Activated CD4-positive, alpha-beta T cell treated with anti-CD3 and anti-CD28 coated beads, Interleukin-2, amount 50 U/mL, for 24 hours (primary cell): ENCODE results near the gene FGGY.
"Not testable (repeated sequence)": the region's sequence is repeated elsewhere in the genome, so short reads cannot be mapped to it uniquely, and the experiment has no call there.

Experiments used
- DNase-seq, 2 donors: peaks; one replicate each; pipeline ENCODE4 v3.0.0-alpha.2; 2020; ENCODE audit warnings: low read depth in 1 of 2, low spot score in 1 of 2

Gene FGGY

DNA sequence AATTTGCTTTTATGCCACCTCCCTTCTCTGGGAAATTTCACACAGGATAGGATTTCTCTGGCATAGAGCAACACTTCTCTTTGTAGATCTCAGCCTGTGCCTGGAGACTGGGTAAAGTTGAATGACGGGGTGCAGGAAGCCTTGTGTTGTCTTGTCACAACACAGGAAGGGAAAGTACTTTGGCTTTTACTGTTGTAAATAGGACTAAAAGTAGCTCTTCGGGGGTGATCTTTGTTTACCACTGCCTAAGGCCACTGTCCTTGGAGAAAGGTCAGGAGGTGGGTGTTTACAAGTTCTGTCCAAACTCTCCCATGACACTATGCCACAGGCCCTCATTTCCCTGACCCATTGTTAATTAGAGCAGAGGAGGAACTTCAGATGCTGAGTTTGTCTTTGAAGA is 139.7 kb downstream of the FGGY start:
- no peak for DNase-seq

DNA sequence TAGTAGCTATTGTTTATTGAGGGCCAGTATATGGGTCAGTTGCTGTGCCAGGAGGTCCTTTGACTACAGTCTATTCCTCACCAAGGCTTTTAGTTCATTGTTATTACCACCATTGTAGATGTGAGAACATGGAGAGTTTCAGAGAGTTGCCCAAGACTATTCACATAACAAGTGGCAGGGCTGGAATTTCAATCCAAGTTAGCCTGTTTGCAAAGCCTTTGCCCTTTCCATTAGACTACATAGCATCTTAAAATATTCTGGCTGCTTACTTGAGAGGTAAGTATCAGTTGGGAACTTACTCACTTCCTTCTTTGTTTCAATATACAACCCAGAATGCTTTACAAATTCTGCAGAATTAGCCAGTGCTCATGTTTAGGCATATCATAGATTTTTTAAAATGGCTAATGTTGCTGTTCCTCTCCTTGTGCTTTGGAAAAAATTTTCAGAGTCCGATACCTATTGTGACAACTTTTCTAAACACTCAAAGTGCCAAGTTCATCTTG is 141.2 kb downstream of the FGGY start:
- DNase-seq: no peak

DNA sequence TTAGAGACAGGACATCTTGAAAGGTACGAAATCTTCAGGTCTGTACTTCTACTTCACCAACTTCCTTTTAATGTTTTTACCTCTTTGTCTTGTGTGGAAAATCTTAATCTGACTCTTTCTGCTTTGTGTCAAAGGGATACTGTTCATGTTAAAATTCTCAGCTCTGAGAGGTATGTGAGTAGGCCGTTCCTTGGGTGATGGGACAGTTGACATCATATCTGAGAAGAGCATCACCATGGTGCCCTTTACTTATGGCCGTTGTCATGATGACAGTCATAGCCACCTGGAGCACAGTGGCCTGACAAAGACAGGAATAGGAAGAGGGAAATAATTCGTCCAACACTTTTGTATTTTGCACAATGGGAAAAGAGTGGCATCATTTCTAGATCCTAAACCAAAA is 145.6 kb downstream of the FGGY start:
- DNase-seq: no peak

DNA sequence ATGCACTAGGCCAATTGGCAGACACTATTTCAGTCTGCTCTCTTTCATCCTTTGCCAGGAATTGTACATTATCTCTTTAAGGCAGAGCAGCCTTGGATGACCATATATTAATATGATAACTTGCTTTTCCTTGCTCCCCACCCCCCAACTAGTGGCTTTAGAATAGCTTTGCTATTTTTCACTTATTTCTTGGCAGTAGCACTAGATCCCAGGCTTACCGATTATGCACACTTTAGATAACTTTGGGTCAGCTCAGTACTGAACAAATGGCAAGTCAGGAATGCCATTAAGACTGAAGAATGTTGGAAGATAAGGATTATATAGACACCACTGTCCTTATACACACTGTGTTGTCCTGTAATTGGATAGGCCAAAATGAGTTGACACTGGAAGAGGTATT is 146.4 kb downstream of the FGGY start:
- DNase-seq: no peak

DNA sequence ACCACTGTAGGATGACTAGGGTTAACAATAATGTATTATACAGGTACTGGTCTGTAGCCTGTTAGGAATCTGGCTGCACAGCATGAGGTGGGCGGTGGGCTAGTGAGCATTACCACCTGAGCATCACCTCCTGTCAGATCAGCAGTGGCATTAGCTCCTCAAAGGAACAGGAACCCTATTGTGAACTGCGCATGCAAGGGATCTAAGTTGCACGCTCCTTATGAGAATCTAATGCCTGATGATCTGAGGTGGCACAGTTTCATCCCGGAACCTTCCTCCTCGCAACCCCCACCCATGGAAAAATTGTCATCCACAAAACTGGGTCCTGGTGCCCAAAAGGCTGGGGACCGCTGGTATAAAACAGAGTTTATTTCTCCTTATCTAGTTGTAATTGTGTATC is 147.6 kb downstream of the FGGY start:
- DNase-seq: no peak

DNA sequence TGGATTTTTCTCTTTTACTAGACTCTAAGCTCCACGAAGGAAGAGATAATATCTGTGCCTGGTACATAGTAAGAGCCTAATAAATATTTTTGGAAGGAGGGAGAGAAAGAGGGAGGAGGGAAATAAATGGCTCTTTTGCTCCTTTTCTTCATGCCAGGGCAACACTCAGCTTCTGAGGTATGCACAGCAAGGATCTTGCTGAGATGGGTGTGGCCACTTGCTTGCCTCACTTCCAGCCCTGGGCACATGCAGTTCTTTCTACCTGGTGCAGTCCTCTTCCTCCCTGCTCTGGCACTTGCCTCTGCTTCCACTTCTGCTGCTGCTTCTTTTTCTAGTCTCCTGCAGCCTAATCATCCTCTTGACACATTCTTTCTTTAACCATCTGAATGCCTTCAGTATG is 148.1 kb downstream of the FGGY start:
- DNase-seq: no peak

DNA sequence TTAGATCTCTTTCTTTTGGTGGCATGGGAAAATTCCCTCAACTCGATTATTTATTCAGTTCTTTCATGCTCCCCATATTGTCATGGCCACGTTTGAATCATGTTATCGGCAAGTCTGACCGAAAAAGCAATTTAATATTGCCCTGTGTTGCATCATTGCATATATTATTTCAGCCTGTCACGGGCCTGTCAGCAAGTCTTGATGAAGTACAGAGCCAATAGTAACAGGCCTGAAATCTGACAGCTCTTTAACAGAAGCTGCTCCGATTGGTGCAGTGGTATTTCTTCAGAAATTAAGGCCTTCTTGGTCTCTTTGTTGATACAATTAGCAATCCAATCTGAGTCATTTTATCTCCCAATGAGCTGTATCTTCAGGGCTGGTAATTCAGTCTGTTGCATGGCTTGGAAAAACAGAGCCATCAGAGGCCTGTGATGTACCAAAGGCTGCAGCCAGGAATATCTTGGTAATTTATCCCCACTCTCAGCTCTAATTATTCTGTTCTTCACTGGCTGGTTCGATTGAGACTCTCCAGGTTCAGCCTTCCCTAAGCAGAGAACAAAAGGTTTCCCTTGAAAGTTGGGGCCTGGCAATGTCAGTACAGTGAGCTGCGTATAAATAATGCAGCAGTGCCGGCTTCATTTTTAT is 149.5 kb downstream of the FGGY start:
- no peak for DNase-seq

DNA sequence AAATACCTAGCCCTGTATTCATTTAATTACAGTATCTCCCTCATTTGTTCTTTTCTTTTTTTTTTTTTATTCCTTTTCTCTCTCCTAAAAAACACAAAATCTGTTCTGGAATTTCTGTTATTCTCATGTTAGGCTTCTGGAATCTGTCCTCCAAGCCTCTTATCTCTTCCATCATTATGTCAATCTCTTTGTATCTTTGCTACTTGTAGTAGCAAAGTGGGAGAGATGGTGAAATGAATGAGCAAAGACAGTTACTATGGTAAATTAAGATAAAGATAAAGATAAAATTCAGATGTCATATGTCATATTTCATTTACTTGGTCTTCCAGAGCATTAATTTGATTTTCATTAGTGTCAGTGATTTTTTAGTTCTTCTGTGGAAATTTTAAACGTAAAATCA is 155.1 kb downstream of the FGGY start:
- no peak for DNase-seq

DNA sequence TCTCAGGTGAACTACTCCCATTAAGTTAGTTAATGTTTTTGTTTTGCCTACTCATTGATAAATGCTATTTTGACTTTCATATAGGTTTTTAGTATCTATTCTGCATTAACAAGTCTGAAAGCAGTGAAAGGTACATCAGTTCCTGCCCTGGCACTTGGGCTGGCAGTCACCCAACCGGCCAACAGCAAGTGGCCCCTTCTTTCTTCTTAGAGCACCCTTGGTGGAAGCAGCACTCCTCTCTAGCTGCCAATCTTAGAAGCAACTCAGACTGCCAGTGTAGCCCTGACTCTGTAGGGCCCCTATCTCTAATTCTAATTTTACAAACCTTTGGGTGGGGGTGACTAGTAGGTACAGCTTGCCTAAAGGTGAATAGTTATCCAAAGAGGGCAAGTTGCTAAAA is 155.7 kb downstream of the FGGY start:
- no peak for DNase-seq

DNA sequence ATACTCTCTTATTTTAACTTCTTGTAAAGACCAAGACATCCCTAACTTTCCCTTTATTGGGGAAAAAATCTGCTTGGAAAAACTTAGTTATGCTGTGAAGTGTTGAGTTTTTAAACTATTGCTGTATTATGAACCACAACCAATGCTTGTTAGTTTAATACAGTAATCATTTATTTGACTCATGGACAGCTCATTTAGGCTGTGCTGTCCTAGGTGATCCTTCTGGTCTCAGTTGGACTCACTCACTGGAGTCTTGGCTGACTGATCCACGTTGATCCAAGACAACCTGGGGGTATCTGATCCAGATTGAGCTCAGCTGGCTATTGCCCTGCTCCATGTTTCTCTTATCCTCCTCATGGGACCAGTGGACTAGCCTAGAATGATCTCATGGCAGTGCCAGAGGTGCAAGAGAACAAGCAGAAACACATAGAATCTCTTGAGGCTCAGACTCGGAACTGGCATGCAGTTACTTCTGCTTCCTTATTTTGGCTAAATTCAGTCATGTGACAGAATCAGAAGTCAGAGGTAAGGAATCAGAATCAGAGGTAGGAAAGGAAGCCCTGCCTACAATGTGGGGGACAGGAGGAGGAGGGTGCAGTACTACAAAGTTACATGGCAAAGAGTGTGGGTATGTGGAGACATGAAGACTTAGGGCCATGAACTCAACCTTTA is 156.5 kb downstream of the FGGY start:
- DNase-seq: no peak

DNA sequence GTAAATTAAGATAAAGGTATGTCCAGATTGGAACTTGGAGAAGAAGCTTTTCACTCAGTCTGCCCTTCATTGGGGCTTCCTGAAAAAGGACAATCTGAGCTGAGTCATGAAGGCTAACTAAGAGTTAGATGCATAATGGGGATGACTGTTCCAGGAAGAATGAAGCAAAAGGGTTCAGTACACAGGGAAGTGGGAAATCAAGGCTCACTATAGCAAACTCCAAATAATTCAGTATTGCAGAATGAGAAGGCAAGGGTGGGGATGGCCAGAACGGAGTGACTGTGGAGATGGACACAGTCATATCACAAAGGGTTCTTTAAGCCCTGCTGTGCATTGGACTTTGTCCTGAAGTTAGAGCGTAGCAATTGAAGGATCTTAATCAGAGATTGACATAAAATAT is 158.3 kb downstream of the FGGY start:
- no peak for DNase-seq

DNA sequence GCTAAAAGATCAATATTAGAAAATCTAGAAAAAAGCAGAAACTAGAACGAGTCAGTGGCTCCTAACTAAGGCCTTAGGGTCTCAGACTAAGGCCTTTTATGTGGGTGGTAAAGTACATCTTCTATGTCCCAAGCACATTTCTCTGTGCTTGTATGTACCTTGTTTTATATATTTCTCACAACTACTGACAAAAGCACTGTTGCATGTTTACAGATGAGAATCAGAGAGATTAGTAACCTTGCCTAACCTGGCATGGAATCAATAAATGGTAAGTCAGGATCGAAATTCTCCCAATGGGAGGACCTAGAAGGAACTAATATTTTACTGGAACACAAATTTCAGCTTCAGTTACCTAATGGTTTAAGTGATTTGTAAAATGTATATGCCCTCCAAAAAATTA is 160.9 kb downstream of the FGGY start:
- no peak for DNase-seq

DNA sequence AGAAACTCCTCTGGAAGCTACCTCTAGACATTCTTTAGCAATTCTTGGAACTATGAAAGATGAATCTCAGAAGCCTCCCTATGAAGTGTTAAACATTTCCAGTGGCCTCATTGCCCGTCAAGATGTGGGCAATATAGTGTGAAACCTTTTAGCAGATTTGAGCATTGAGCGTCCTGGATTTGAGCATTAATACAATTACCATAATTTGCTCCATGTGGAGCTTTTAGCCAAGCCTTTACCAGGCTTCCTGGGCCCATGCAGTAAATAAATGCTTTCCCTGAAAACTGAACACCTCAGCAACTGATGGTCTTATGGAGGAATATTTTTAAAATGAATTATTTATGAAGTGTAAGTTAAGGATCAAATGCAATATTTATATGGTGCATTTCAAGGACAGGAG is 162.0 kb downstream of the FGGY start:
- no peak for DNase-seq

DNA sequence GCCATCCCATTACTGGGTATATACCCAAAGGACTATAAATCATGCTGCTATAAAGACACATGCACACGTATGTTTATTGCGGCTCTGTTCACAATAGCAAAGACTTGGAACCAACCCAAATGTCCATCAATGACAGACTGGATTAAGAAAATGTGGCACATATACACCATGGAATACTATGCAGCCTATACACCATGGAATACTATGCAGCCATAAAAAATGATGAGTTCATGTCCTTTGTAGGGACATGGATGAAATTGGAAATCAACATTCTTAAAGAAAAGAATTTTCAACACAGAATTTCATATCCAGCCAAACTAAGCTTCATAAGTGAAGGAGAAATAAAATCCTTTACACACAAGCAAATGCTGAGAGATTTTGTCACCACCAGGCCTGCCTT is 166.0 kb downstream of the FGGY start:
- not testable (repeated sequence) for DNase-seq

DNA sequence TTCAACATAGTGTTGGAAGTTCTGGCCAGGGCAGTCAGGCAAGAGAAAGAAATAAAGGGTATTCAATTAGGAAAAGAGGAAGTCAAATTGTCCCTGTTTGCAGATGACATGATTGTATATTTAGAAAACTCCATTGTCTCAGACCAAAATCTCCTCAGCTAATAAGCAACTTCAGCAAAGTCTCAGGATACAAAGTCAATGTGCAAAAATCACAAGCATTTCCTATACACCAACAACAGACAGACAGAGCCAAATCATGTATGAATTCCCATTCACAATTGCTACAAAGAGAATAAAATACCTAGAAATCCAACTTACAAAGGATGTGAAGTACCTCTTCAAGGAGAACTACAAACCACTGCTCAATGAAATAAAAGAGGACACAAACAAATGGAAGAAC is 168.6 kb downstream of the FGGY start:
- not testable (repeated sequence) for DNase-seq

DNA sequence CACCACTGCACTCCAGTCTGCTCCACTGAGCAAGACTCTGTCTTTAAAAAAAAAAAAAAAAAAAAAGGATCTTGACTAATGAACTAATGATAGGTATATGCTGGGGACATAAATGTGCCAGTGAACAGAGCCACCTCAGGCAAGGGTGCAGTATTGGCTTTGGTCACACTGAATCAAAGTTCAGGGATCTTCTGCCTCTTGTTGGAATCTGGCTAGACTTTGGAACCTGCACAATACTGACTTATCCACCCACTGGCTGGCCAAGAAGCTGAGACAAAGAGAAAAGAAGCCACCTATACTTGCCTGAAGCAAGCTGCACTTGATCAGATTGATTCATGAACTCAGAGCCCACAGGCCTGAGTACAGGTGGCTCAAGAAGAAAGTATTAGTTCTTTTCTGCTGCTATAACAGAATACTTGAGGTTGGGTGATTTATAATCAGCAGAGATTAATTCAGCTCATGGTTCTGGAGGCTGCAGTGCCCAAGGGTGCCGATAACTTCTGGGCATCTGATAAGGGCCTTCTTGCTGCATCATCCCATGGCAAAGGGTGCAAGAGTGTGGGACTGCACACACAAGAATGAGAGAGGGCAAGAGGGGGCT is 172.0 kb downstream of the FGGY start:
- no peak for DNase-seq

DNA sequence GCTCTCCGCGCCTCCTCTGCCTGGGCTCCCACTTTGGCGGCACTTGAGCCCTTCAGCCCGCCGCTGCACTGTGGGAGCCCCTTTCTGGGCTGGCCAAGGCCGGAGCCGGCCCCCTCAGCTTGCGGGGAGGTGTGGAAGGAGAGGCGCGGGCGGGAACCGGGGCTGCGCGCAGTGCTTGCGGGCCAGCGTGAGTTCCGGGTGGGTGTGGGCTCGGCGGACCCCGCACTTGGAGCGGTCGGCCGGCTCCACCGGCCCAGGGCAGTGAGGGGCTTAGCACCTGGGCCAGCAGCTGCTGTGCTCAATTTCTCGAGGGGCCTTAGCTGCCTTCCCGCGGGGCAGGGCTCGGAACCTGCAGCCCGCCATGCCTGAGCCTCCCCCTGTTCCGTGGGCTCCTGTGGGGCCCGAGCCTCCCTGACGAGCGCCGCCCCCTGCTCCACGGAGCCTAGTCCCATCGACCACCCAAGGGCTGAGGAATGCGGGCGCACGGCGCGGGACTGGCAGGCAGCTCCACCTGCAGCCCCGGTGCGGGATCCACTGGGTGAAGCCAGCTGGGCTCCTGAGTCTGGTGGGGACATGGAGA is 175.2 kb downstream of the FGGY start:
- DNase-seq: not testable (repeated sequence)

DNA sequence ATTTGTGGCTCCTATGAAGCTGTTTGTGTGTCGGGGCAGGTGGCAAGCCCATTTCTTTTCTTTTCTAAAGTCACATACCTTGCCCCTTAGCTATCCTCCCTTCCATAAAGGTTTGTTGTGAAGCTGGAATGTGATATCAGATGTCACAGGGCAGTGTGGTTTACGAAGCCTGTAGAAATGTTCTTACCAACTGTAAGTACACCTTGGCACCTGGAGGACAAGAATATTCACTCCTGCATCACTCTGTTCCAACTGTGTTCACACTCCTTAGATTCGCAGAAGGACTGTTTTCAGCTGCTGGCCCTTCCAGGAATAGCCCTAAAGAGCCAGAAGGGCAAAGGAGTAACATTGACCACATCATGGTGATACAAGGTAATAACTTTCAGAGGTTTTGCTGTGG is 176.9 kb downstream of the FGGY start:
- no peak for DNase-seq

DNA sequence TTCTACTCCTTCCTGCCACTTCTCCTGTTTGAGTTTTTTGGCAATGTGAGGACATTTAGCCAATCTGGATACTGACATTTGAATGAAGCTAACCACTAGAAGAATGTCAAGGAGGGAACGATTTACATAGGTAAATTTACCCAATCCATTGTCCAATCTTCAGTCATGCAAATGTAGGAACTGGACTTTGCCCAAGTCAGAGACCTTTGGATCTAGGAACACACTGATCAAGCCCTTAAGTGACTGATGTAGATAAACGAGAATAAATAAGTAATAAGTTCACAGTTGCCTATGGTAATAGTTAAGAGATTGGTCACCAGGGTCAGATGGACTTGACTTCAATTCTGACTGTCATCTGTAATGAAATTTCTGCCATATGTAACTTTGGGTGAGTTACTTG is 177.6 kb downstream of the FGGY start:
- DNase-seq: no peak

DNA sequence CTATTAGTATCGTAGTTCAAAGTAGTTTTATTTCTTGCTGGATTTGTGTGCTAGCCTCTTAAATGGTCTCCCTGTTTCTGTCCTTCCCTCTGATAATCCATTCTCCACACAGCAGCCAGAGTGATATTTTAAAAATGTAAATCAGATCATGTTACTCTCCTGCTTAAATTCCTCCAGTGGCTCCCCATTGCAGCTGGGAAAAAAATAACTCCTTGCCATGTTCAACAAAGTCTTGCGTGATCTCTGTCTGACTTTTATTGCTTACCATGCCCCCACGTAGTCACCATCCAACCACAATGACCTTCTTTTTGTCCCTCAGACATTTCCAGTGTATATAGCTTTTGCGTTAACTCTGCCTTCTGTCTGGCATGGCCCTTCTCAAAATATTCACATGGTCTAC is 178.8 kb downstream of the FGGY start:
- DNase-seq: no peak

DNA sequence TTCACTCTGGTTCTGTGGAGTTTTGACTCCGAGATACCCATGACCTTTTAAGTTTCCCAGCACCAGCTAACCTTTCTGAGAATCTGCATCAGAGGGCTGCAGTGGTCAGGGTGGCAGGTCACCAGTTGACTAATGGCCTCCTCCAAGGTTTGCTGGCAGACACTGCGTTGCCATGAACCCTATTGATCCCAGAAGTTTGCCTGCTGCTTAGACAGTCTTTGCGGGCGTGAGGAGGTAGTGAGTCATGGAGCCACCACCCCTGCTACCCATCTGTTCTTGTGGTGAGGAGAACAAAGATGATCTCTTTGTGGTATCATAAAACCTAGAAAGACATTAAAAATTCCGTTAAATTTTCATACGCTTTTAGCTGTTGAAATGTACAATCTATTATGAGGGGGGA is 180.4 kb downstream of the FGGY start:
- DNase-seq: peak in 1 of 2 donors; percentile 2

DNA sequence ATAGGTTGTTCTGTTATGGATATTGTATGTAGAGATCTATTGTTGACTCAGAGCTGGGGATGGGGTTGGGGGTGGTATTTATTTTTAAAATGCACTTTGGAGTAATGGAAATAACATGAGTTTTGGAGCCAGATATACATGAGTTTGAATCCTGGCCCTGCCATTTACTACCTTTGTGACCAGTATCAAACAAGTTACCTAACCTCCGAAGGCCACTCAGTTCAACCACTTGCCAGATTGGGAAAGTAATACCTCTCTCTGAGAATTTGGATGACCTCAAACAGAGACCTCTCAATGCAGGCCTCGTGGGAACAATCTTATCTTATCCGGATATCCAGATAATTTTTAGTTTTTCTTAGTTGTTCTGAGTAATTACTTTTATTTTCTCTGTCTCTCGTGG is 181.0 kb downstream of the FGGY start:
- DNase-seq: no peak
